Measurements from ENCODE around the gene METTL14.
A peak's percentile ranks its signal among the peaks of the same experiment; 100 is the strongest.

METTL14 gene

DNA sequence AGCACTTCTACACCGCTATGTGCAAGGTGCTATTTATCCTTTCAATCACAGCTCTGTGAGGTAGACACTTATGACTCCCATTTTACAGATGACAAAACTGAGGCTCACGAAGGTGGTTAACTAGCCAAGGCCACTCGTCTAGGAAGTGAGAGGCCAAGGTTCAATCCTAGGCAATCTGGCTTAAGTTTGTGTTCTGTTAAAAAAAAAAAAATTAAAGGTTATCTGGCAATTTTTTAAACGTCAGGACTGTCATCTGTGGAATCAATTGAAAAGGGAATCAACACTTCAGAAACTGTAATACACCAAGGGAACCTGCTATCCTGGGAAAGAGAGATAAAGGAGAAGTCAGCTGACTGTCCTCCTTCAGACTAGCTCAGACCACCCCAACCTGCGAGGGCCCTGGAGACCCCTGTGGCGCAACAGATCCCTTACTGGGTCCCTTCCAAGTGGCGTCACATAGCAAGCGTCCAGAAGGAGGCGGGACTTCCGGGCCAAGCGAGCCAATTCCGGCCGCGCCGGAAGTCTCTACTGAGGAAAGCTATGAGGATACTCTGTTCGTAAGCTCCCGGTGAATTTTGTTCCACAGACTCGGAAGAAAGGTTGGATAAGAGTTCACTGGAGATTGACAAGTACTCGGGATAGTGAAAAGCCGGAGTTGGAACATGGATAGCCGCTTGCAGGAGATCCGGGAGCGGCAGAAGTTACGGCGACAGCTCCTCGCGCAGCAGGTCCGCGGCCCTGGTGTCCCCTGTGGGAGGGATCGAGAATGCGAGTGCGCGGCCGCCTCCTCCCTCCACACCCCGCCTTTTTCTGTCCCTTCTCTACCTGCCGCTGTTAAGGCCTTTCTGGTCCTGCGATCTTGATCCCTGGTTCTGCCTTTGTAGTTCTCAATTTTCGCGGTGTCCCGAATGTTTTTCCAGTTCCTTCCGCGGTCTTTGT lies at the start of gene METTL14:
Gene METTL14 (plus strand): TSS at position 520 of the 939 bp plus-strand sequence. CDS start 143 bp downstream, at position 663.
- no peak for TF ChIP-seq GATA2 (IDR thresholded peaks at IDR 0.05; ENCODE audit: low read depth, low read length)
- no peak for TF ChIP-seq GATA3 (IDR thresholded peaks at IDR 0.05; ENCODE audit: low read depth, low read length)

DNA sequence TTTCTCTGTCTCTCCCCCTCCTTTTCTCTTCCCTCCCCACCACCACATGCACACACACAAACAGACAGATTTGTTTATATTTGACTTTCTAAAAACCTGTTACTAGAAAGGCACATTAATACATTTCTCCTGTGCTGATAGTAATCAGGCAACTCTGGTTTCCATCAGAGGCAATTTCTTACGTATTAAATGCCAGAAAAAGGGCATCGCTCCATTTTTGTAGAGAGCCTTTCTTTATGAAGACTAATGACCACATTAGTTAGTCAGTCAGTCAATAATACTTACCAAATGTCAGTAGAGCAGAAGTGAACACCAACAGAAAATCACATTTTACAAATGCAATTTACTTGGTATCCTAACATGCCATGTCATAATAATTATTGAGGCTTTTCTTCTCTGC lies 14.2 kb upstream of the METTL14 start:
- TF ChIP-seq GATA3 (IDR thresholded peaks at IDR 0.05; ENCODE audit: low read depth, low read length) (peak; percentile 77), GATA2 (IDR thresholded peaks at IDR 0.05; ENCODE audit: low read depth, low read length) (peak; percentile 10; the same call in 1 of the 2 replicates)

DNA sequence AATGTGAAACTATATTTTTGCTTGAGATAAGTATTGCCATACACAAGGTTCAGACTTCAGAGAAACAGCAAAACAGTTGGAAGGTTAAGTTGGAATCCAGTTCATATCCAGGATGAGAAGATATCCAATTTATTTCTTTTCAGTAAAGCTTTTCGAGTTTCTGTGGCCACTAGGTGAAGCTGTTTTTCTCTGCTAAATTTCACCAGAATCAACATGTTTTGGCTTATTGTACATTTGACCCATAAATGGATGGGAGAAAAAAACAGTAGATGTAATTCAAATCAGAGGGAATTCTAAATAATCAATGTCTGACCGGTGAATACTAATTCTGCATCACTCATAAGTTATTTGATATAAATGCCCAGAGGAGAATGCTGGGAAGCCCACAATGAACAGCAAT lies 9.1 kb upstream of the METTL14 start:
- TF ChIP-seq GATA2 (IDR thresholded peaks at IDR 0.05; ENCODE audit: low read depth, low read length) (no peak), GATA3 (IDR thresholded peaks at IDR 0.05; ENCODE audit: low read depth, low read length) (no peak)

DNA sequence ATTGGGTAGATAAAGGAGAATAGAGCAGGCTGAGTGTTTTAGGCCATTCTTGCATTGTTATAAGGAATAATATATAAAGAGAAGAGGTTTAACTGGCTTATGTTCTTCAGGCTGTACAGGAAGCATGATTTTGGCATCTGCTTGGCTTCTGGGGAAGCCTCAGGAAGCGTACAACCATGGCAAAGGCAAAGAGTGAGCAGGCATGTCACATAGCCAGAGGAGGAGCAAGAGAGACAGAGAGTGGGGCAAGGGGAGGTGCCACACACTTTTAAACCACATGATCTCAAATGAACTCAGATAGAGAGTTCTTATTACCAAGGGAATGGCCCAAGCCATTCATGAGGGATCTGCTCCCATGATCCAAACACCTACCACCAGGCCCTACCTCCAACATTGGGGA lies 4.4 kb upstream of the METTL14 start:
- TF ChIP-seq GATA2 (IDR thresholded peaks at IDR 0.05; ENCODE audit: low read depth, low read length) (no peak), GATA3 (IDR thresholded peaks at IDR 0.05; ENCODE audit: low read depth, low read length) (no peak)

DNA sequence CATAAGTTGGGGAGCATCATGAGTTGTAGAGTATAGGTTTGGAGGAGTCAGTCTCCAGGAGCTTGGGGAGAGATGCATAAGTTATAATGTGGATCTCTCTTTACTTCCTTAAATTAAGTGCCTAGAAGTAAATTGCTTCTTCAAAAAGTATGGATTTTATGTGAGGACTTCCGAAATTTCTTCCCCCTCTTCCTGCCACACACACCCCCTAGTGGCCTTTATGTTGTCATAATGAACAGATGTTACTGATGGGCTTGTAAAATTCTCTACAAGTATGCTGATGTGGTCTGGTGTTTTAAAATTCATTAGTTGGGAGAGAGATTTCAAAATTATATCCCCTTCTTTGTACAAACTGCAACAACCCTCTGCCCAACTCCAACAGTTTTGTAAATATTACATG lies 2.3 kb upstream of the METTL14 start:
- TF ChIP-seq GATA2 (IDR thresholded peaks at IDR 0.05; ENCODE audit: low read depth, low read length) (no peak), GATA3 (IDR thresholded peaks at IDR 0.05; ENCODE audit: low read depth, low read length) (no peak)

DNA sequence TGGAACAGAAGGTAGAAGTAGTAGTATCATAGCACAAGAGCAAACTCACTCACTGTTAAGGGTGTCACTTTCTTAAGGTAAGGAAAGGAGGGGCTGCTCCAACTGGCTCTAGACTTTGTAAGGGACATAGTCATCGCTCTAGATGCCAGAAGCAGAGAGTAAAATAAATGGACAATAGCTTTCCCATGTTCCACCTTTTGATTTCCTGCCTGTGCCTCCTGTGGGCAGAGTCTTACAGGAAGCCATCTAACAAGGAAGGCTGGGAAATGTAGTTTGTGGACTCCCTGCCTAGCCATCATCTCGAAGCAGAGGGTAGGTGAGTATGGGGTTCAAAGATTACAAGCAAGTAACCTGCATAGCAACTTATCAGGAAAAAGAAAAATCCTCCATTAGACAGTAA lies 1.7 kb upstream of the METTL14 start:
- no peak for TF ChIP-seq GATA2 (IDR thresholded peaks at IDR 0.05; ENCODE audit: low read depth, low read length)
- TF ChIP-seq GATA3 (IDR thresholded peaks at IDR 0.05; ENCODE audit: low read depth, low read length) = no peak

DNA sequence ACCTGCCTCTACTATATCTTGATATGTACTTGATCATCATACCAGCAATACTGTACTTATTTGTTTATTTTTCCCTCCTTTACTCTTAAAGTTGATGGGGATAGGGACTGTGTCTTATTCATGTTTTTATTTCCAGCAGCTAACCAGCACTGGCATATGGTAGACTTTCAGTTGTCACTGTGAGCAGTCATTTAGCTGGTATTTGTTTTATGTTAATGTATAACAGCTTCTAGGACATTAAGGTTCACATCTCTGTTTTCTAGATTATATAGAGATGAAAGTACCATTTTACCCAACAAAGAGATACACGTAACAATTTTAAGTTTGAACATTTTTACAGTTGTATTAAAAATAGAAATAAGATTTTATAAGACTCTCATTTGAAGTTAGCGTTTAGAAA lies 17.9 kb downstream of the METTL14 start:
- TF ChIP-seq GATA2 (IDR thresholded peaks at IDR 0.05; ENCODE audit: low read depth, low read length) (no peak), GATA3 (IDR thresholded peaks at IDR 0.05; ENCODE audit: low read depth, low read length) (no peak)

DNA sequence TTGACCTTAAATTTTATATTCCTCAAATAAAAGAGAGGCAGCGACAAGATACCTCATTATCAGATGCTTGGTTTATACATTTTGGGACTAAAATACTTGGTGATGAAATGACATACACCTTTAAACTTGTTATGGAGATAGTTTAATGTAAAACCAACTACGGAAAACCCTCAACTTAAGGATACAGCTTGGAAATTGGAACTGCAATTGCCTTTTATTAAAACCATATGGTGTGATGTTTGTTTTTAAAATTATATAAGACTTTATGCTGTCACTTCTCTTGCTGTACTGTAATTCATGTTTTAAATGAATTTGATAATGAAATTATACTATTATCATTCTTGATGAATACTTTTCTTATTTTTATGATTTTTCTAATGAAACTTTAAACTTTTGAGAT lies 25.9 kb downstream of the METTL14 start:
- TF ChIP-seq GATA2 (IDR thresholded peaks at IDR 0.05; ENCODE audit: low read depth, low read length) = no peak

DNA sequence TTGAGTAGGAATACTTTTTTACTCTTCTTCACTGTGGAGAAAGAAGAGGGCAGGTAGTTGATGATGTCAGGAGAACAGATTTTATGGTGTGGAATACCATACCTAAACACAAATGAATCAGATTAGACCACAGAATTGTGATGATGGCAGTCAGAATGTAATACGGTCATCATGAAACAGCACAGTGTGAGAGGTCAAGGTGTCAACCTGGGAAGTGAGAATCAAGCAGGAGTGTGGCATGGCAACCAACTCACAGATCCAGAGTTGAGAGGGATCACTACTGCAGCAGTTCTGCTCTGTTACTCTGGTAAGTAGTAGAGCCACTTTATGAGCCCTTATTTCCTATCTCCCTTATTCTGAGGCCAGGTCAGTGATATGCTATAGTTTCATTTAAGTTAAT lies 27.7 kb downstream of the METTL14 start:
- TF ChIP-seq GATA3 (IDR thresholded peaks at IDR 0.05; ENCODE audit: low read depth, low read length) (no peak), GATA2 (IDR thresholded peaks at IDR 0.05; ENCODE audit: low read depth, low read length) (no peak)

DNA sequence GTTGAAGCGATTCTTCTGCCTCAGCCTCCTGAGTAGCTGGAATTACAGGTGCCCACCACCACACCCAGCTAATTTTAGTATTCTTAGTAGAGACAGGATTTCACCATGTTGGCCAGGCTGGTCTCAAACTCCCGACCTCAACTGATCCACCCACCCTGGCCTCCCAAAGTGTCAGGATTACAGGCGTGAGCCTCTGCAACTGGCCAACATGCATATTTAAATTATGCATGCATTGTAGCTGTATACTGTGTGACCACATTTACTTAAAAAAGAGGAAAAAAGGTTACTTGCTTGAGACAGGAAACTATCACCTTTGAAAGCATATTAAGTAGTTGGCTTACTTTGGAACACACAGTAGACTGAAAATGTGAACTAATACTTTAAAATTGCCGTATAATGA lies 29.5 kb downstream of the METTL14 start:
- TF ChIP-seq GATA2 (IDR thresholded peaks at IDR 0.05; ENCODE audit: low read depth, low read length) (no peak), GATA3 (IDR thresholded peaks at IDR 0.05; ENCODE audit: low read depth, low read length) (no peak)

DNA sequence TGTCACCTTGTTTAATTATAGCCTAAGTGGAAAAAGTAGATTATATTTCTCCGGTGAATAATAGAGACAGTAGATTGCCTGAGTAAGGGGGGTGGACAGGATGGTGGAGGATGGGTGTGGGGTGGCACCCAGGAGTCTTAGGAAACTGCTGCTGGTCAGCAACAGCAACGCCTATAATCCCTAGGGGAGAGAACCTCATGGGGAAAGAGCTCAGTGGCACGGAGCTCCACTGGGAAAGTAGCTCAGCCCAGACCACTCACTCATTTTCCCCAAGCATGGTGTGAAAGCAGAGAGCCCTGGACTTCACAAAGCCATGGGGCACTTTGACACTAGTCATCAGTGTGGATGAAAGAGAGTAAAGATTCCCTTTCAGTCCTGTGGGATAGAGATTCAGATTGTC lies 31.1 kb downstream of the METTL14 start:
- TF ChIP-seq GATA3 (IDR thresholded peaks at IDR 0.05; ENCODE audit: low read depth, low read length) = no peak
- no peak for TF ChIP-seq GATA2 (IDR thresholded peaks at IDR 0.05; ENCODE audit: low read depth, low read length)

DNA sequence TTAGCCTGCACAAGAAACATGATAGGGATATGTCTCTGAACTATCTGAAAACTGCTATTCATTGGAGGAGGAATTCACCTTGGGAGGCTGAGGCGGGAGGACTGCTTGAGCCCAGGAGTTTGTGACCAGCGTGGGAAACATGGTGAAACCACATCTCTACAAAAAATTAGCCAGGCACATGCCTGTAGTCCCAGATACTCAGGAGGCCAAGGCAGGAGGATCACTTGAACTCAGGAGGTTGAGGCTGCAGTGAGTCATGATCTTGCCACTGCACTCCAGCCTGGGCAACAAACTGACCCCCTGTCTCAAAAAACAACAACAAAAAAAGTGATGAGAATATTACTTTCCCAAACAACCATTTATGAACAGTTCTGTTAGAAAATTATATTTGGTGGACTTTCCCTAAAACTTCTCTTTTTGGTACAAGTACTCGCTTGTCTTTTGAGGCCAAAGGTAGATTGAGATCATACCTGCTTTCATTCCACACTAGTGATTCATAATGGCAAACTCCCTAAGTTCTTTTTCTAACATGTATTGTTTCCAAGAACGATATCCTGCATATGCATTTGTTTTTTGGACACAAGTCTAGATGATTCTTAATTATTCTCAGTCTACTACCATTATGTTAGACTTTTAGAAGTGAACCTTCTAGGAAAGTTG lies 33.4 kb downstream of the METTL14 start:
- TF ChIP-seq GATA3 (IDR thresholded peaks at IDR 0.05; ENCODE audit: low read depth, low read length) (no peak), GATA2 (IDR thresholded peaks at IDR 0.05; ENCODE audit: low read depth, low read length) (no peak)

DNA sequence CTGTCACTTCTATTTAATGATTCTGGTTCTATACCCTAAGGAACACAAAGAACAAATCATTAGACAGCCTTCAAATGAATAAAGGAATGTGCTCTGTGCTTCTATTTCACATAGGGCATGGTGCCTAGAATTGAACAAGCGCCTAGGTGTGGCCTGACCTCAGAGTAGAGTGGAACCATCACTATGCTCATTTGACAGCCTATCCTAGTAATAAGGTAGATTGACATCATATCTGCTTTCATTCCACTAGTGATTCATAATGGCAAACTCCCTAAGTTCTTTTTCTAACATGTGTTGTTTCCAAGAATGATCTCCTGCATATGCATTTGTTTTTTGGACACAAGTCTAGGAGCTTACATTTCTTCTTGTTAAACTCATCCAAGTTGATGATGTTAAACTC lies 36.6 kb downstream of the METTL14 start:
- TF ChIP-seq GATA3 (IDR thresholded peaks at IDR 0.05; ENCODE audit: low read depth, low read length) = no peak

DNA sequence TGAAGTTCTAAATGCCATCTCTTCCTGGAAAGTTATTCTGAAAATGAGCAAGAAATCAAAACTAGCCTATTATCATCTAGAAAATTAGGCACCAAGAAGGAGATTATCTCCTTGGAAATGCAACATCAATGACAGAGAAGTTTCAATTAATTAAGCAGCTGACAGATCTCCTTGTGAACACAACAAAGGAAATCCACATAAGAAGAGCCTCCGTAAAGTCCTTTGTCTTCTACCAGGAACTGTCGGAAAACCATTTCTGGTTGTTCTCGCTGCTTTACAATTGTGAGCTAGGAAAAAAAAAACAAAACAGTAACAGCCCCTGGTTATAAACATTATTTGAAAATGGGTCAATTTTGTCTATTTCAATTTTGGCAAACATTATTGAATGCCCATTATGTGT lies 38.2 kb downstream of the METTL14 start:
- TF ChIP-seq GATA3 (IDR thresholded peaks at IDR 0.05; ENCODE audit: low read depth, low read length) = no peak

DNA sequence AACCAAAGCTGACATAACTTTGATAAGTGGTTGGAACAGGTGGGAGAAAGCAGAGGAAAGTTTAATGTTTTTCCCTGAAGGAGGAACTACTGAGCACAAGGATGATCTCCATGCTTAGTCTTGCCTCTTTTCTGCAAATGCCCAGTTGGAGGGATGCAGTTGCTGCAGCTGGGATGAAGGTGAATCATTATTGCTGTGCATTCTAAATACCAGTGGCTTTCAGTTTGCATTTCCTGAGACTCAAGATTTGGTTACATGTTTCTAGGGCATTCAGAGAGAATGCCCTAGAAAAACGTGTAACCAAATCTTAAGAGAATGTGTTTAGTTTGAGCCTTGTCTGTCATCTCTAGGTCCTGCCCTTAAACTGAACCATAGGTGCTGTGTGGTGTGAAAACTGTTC lies 42.2 kb downstream of the METTL14 start:
- no peak for TF ChIP-seq GATA2 (IDR thresholded peaks at IDR 0.05; ENCODE audit: low read depth, low read length)
- no peak for TF ChIP-seq GATA3 (IDR thresholded peaks at IDR 0.05; ENCODE audit: low read depth, low read length)
